ENCODE data around the gene SKP1.

Gene SKP1

GRCh38 chr5:134141331-134142050, 35.3 kb downstream of the SKP1 start:
- H3K27ac ChIP-seq (ENCODE audit: low read length) = no peak overlapping the region
- peaks cover 28% of the 10 kb centered on the region for H3K36me3 ChIP-seq (replicated peaks; ENCODE audit: low read depth, low read length)
- H3K9ac ChIP-seq (ENCODE audit: low read length) = no peak overlapping the region
- no peak overlapping the region for H3K4me2 ChIP-seq (ENCODE audit: low read length)
- H3K4me1 ChIP-seq (ENCODE audit: low read length) = peaks cover 43% of the 10 kb centered on the region
- no peaks in the 10 kb centered on the region for H3K27me3 ChIP-seq (ENCODE audit: low read depth, low read length)
- H3K79me2 ChIP-seq (ENCODE audit: low read length) = peaks cover 17% of the 10 kb centered on the region
- no peaks in the 10 kb centered on the region for H3K9me3 ChIP-seq (ENCODE audit: insufficient read depth, low read length)
- no peak overlapping the region for H3K4me3 ChIP-seq (ENCODE audit: low read length)
- no peak for TF ChIP-seq EZH2phosphoT487 (IDR thresholded peaks at IDR 0.05; ENCODE audit: low read depth)
- TF ChIP-seq CTCF (IDR thresholded peaks at IDR 0.05; ENCODE audit: low read depth, low read length) = peak; percentile 27
- H2AFZ ChIP-seq (ENCODE audit: low read depth, low read length) = no peak overlapping the region
- H4K20me1 ChIP-seq (ENCODE audit: insufficient read depth, low read length) = peaks cover 14% of the 10 kb centered on the region

- H4K20me1 ChIP-seq (ENCODE audit: insufficient read depth, low read length) = peaks cover 13% of the 10 kb centered on the region
- TF ChIP-seq EZH2phosphoT487 (IDR thresholded peaks at IDR 0.05; ENCODE audit: low read depth) = no peak
- TF ChIP-seq CTCF (IDR thresholded peaks at IDR 0.05; ENCODE audit: low read depth, low read length) = peak; percentile 69
- H3K9ac ChIP-seq (ENCODE audit: low read length) = no peak overlapping the region
- peaks cover 31% of the 10 kb centered on the region for H3K36me3 ChIP-seq (replicated peaks; ENCODE audit: low read depth, low read length)
- no peak overlapping the region for H3K4me3 ChIP-seq (ENCODE audit: low read length)
- no peak overlapping the region for H3K4me2 ChIP-seq (ENCODE audit: low read length)
- no peak overlapping the region for H2AFZ ChIP-seq (ENCODE audit: low read depth, low read length)
- peaks cover 43% of the 10 kb centered on the region for H3K4me1 ChIP-seq (ENCODE audit: low read length)
- peaks cover 17% of the 10 kb centered on the region for H3K79me2 ChIP-seq (ENCODE audit: low read length)
- H3K27ac ChIP-seq (ENCODE audit: low read length) = no peak overlapping the region
- no peaks in the 10 kb centered on the region for H3K9me3 ChIP-seq (ENCODE audit: insufficient read depth, low read length)
- no peaks in the 10 kb centered on the region for H3K27me3 ChIP-seq (ENCODE audit: low read depth, low read length)
Measured at GRCh38 chr5:134140530-134141201, 36.1 kb downstream of the SKP1 start.

GRCh38 chr5:134139891-134140469, 36.8 kb downstream of the SKP1 start:
- Histone ChIP-seq H3K79me2 (ENCODE audit: low read length) (peaks cover 17% of the 10 kb centered on the region), H3K4me1 (ENCODE audit: low read length) (peaks cover 43% of the 10 kb centered on the region), H3K4me2 (ENCODE audit: low read length) (no peak overlapping the region), H3K4me3 (ENCODE audit: low read length) (no peak overlapping the region), H3K9ac (ENCODE audit: low read length) (no peak overlapping the region), H3K36me3 (replicated peaks; ENCODE audit: low read depth, low read length) (peaks cover 24% of the 10 kb centered on the region), H4K20me1 (ENCODE audit: insufficient read depth, low read length) (peaks cover 10% of the 10 kb centered on the region), H3K27ac (ENCODE audit: low read length) (no peak overlapping the region), H2AFZ (ENCODE audit: low read depth, low read length) (no peak overlapping the region), H3K27me3 (ENCODE audit: low read depth, low read length) (no peaks in the 10 kb centered on the region), H3K9me3 (ENCODE audit: insufficient read depth, low read length) (no peaks in the 10 kb centered on the region)
- TF ChIP-seq EZH2phosphoT487 (IDR thresholded peaks at IDR 0.05; ENCODE audit: low read depth) (no peak), CTCF (IDR thresholded peaks at IDR 0.05; ENCODE audit: low read depth, low read length) (no peak)

- H2AFZ ChIP-seq (ENCODE audit: low read depth, low read length) = no peak overlapping the region
- H3K4me2 ChIP-seq (ENCODE audit: low read length) = peak overlapping the region; percentile 94
- no peak overlapping the region for H3K27ac ChIP-seq (ENCODE audit: low read length)
- H3K79me2 ChIP-seq (ENCODE audit: low read length) = peaks cover 17% of the 10 kb centered on the region
- no peaks in the 10 kb centered on the region for H3K9me3 ChIP-seq (ENCODE audit: insufficient read depth, low read length)
- H4K20me1 ChIP-seq (ENCODE audit: insufficient read depth, low read length) = peaks cover 10% of the 10 kb centered on the region
- H3K27me3 ChIP-seq (ENCODE audit: low read depth, low read length) = no peaks in the 10 kb centered on the region
- peaks cover 21% of the 10 kb centered on the region for H3K36me3 ChIP-seq (replicated peaks; ENCODE audit: low read depth, low read length)
- no peak for TF ChIP-seq CTCF (IDR thresholded peaks at IDR 0.05; ENCODE audit: low read depth, low read length)
- TF ChIP-seq EZH2phosphoT487 (IDR thresholded peaks at IDR 0.05; ENCODE audit: low read depth) = no peak
- no peak overlapping the region for H3K4me3 ChIP-seq (ENCODE audit: low read length)
- peak overlapping the region; percentile 24; the same call in 1 of the 2 replicates for H3K9ac ChIP-seq (ENCODE audit: low read length)
- H3K4me1 ChIP-seq (ENCODE audit: low read length) = peaks cover 43% of the 10 kb centered on the region
Measured at GRCh38 chr5:134139377-134139851, 37.3 kb downstream of the SKP1 start.
